Cerebellar cortex (tissue), 1 donor: ENCODE results near the gene CTAGE4.
"Not testable (repeated sequence)": the region's sequence is repeated elsewhere in the genome, so short reads cannot be mapped to it uniquely, and the experiment has no call there.

Experiments
- DNase-seq: peaks from one replicate; pipeline ENCODE4 v3.0.0-alpha.2; 2015; ENCODE audit warnings: low spot score

The CTAGE4 gene

DNA sequence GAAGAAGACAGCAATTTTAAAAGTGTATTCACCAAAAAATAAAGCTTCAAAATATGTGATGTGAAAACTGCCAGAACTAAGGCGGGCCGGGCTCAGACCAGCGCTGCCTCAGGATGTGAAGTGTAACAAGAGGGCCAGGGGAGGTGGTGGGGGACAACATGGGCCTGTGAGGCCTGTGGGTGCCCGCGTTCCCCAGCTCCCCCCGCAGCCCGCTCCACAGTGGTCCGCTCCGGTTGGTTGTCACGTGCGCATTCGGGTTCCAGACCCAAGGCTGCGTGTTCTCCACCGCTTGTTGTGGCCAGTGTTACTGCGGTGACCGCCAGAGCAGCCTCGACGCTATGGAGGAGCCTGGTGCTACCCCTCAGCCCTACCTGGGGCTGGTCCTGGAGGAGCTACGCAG, at the start of gene CTAGE4:
Gene CTAGE4, plus strand, starts transcription at position 301 of the 400 bp plus-strand sequence. Its CDS starts 38 bp downstream, at position 339.
- DNase-seq, result not testable (repeated sequence)

DNA sequence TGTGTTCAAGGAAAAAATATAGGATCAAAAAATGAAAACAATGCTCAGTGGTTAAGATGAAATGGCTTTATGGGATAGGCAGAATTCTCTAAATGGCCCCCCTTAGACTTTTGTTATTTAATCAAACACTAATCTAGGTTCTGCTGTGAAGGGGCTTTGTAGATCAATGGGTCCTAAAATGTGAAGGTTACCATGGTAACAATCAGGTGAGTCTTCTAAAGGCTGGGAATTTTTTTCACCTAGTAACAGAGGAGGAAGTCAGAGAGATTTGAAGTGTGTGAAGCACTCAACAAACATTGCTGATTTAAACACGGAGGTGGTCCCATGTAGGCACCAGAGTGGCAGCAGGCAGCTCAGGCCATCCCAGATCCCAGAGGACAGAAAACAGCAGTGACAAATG, 49.1 kb upstream of the CTAGE4 start:
- no peak for DNase-seq

DNA sequence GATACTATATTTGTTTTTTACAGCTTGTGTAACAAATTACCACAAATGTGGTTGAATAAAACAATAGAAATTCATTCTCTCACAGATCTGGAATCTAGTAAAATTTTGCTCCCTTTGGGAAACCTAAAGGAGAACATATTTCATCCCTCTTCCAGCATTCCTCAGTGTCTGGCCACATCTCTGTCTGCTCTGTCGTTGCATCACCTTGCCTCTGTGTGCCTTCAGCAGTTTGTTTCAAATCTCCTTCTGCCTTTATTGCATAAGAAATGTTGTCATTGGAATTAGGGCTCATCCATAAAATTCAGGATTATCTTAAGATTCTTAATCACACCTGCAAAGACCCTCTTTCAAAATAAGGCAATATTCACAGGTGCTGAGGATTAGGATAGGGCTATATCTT, 45.8 kb upstream of the CTAGE4 start:
- no peak for DNase-seq

DNA sequence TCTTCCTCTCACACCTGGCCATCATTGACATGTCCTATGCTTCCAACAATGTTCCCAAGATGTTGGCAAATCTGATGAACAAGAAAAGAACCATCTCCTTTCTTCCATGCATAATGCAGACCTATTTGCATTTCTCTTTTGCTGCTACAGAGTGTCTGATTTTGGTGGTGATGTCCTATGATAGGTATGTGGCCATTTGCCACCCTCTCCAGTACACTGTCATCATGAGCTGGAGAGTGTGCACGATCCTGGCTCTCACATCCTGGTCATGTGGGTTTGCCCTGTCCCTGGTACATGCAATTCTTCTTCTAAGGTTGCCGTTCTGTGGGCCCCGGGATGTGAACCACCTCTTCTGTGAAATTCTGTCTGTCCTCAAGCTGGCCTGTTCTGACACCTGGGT, 41.1 kb upstream of the CTAGE4 start:
- no peak for DNase-seq

DNA sequence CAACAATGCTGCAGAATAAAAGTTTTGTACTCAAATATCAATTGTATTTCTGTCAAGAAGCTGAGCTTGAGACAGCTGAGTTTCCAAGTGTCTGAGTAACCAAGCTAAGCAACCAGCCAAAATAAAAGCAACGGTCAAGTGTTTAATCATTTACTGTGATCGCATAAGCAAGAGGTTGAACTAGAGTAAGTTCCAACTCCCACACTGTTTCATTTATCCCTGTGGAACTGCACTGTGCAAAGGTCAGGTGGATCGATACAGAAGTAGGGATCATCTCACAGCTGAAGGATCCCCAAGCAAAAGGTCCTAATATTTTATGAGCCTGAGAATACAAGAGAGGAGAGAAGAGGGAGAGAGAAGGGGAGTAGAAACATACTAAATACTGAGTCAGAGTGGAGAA, 38.8 kb upstream of the CTAGE4 start:
- no peak for DNase-seq

DNA sequence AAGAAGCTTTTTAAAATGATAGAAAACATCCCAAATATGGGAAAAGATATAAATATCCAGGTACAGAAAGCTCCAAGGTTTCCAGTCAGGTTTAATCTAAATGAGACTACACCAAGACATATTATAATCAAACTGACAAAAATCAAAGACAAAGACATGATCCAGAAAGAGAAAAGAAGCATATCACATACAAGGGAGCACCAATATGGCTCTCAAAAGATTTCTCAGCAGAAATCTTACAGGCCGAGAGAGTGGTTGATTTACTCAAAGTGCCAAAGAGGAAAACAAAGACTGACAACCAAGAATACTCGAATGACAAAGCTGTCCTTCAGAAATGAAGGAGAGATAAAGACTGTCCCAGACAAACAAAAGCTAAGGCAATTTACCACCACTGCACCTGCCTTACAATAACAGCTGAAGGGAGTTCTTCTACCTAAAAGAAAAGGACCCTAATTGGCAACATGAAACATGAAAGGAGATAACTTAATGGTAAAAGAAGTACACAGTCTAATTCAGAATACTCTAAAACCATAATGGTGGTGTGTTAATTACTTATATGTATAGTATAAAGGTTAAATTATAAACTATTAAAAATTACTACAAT, 34.9 kb upstream of the CTAGE4 start:
- DNase-seq, result no peak

- no peak for DNase-seq
Observed at GRCh38 chr7:144158861-144159260, 24.4 kb upstream of the CTAGE4 start.

DNA sequence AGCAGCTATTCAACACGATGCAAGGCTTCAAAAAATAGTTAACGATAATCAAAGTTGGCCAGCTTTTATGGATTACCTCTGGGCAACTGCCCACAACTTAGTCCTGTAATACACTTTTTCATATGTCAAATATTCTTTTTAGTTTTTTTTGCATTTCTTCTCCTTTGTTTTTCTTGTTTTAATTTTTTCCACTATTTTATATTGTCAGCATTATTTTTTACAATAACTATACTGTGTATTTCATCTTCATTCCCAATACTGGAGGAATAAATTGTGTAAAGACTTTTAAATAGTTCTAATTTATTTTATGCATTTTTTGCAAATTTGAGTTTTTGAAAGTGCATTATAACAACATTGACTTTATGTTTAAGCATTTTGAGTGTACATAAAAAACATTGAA, 18.5 kb upstream of the CTAGE4 start:
- no peak for DNase-seq

DNA sequence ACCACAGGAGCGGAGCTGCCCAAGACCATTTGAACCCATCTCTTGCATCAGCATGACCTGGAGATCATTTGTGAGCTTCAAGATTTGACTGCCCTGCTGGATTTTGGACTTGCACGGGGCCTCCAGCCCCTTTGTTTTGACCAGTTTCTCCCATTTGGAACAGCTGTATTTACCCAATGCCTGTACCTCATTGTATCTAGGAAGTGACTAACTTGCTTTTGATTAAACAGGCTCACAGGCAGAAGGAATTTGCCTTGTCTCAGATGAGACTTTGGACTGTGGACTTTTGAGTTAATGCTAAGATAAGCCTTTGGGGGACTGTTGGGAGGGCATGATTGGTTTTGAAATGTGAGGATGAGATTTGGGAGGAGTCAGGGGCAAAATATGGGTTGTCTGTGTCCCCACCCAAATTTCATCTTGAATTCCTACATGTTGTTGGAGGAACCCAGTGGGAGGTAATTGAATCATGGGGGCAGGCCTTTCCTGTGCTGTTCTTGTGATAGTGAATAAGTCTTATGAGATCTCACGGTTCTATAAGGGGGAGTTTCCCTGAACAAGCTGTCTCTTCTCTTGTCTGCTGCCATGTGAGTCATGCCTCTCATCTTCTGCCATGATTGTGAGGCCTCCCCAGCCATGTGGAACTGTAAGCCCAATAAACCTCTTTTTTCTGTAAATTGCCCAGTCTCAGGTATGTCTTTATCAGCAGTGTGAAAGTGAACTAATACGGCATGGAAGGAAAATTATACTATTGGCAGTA, 11.5 kb upstream of the CTAGE4 start:
- DNase-seq, result not testable (repeated sequence)

DNA sequence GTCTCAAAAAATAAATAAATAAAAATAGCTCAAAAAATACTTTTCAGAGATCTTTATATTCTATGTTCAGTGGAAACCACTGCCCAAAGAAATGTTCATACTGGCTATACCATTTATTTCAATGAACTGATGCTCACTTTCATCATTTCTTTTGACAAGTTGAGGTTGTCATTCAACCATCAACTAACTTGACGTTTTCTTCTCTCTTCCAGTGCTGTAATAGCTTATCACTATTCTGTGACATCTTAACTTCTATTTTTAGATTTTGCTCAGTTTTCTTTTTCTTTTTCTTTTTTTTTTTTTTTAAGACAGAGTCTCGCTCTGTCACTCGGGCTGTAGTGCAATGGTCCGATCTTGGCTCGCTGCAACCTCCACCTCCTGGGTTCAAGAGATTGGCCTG, 8.7 kb upstream of the CTAGE4 start:
- DNase-seq, result no peak

GRCh38 chr7:144178380-144179164, 4.7 kb upstream of the CTAGE4 start:
- peak; percentile 1 for DNase-seq

- DNase-seq, result not testable (repeated sequence)
Observed at GRCh38 chr7:144179165-144179479, 4.1 kb upstream of the CTAGE4 start.

DNA sequence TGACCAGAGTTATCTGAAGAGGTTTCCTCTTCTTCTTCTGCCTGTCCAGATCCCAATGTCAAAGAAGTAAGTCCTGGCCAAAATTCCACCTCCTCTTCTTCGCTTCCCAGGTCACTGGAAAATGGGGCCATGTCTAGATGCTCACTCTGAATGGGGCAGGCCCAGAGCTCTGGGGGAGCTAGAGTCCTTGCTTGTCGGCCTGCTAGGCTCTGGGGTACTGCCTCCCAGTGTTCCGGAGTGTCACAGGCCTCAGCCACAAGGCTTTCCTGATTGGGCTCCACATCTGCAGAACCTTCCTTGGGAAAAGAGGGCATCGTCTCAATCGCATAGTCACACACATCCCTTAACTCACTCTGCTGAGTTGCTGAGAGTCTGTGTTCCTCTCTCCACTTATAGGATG, 4.6 kb downstream of the CTAGE4 start:
- DNase-seq, result not testable (repeated sequence)

- not testable (repeated sequence) for DNase-seq
Observed at GRCh38 chr7:144188578-144189171, 5.4 kb downstream of the CTAGE4 start.

GRCh38 chr7:144193782-144194181, 10.5 kb downstream of the CTAGE4 start:
- not testable (repeated sequence) for DNase-seq

DNA sequence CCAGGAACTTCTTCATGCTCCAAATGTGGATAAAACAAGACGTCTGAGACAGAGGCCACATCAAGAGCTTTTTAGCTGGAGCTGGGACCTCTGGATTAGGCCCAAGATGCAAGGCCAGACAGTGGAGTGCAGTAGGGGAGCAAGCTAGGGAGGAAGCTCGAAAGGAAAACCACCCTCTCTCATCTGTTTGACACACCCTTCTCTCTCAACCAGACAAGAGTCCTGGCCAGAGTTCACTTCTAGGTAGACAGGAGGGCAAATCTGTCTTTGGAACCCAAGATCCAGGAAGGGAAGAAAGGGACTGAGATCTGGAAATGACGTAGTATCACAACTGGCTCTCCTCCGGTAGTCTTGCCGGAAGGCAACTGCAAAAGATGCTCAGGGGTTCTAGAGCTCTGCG, 11.2 kb downstream of the CTAGE4 start:
- not testable (repeated sequence) for DNase-seq

DNA sequence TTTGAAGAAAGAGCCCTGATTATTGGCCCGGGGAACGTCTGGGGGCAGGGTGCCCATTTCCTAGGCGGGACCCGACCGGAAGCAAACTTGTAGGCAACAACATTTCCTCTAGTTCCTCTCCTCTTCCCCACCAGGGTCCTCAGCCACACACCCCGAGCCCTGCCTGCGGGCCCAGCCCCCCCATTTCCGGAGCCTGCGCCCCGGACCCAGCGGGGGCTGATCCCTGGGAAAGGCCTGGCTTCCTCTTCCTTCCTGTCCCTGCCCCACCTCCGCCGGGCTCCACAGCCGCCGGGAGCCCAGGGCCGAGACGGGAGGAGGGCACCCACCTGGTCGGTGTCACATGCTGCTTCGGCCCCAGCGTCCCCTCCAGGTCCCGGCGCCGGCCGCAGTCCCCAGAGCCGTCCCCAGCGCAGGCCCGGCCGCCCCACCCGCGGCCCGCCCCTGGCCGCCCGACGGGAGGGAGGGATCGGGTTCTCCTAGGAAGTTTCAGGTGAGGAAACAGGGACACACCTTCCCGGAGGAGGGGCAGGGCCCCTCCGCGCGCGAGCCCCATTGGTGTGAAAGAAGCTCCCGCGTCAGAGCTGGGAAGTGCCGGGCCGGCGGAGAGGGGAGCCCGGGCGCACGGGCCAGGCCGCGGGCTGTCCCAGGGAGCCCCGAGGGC, 12.1 kb downstream of the CTAGE4 start, which contains the start of gene ARHGEF35:
Gene ARHGEF35, minus strand, starts transcription at position 622 of the 661 bp plus-strand sequence. CDS start 7,450 bp downstream, outside the sequence.
- not testable (repeated sequence) for DNase-seq

DNA sequence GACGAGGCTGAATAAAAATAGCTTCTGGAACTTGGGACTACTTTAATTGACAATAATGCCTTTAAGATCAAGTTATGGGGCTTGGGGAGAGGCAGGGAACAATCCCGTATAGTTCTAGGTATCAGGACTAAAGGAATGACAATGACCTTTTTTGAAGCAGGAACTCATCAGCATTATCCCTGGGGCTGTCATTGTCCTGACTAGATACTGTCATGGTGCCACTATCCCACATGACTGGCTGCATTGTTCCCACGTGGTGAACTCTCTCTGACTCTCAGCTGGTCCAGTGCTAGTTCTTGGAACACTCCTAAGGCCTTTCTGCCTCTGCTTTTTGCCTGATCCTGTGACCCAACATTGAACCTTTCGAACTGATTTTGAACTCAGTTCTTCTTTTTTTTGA, 15.7 kb downstream of the CTAGE4 start:
- DNase-seq, result not testable (repeated sequence)

- not testable (repeated sequence) for DNase-seq
Observed at GRCh38 chr7:144201978-144202377, 18.7 kb downstream of the CTAGE4 start.

GRCh38 chr7:144203086-144203485, 19.8 kb downstream of the CTAGE4 start:
- DNase-seq, result not testable (repeated sequence)

DNA sequence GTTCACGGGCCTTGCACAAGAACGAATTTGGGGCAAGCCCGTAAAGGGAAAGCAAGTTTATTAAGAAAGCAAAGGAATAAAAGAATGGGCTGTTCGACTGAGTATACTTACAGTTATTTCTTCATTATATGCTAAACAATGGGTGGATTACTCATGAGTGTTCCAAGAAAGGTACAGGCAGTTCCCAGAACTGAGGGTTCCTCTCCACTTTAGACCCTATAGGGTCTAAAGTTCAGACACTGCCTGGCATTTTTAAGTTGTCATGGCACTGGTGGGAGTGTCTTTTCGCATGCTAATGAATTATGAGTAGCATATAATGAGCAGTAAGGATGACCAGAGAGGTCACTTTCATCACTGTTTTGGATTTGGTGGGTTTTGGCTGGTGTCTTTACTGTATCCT, 22.0 kb downstream of the CTAGE4 start:
- not testable (repeated sequence) for DNase-seq

DNA sequence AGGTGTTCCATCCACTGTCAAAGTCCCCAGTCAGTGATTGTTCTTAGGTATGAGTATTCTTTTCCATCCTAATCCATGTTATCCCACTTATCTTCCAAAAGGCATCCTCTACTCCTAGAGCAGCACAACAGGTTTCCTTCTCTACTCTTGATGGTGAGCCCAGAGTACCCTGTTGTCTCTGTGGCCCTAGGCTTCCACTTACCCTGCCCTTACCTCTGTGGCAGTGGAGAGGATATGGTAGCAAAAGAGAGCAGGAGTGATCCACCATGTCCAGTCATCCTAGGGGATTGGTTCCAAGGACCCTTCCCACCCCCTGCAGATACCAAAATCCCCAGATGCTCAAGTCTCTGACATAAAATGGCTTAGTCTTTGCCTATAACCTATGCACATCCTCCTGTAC, 33.9 kb downstream of the CTAGE4 start:
- not testable (repeated sequence) for DNase-seq
